WERI-Rb-1 (cell line): Measurements from ENCODE around the gene RNF32.

ENCODE experiments used
- DNase-seq: peaks from one replicate; pipeline ENCODE4 v3.0.0-alpha.2; 2020
- H3K27ac ChIP-seq: fragments of 250-450 bp; sonication (Bioruptor Pico); 2 replicates; pipeline ENCODE4 v1.5.1; 2020; ENCODE audit warnings: mild to moderate bottlenecking, moderate library complexity
- H3K27me3 ChIP-seq: fragments of 250-450 bp; sonication (Bioruptor Pico); 2 replicates; pipeline ENCODE4 v1.5.1; 2021; ENCODE audit warnings: mild to moderate bottlenecking, low read depth, moderate library complexity; ENCODE audit not compliant: insufficient read depth, severe bottlenecking
- H3K36me3 ChIP-seq: fragments of 250-450 bp; sonication (Bioruptor Pico); 2 replicates; pipeline ENCODE4 v1.5.1; 2020; ENCODE audit warnings: mild to moderate bottlenecking, moderate library complexity
- H3K4me3 ChIP-seq: 2 replicates; pipeline ENCODE4 v1.5.1; 2011; ENCODE audit warnings: low read depth, mild to moderate bottlenecking, control low read depth, low read length
- H3K9me3 ChIP-seq: fragments of 250-450 bp; sonication (Bioruptor Pico); 2 replicates; pipeline ENCODE4 v1.5.1; 2021; ENCODE audit warnings: mild to moderate bottlenecking, moderate library complexity; ENCODE audit not compliant: severe bottlenecking
- TF ChIP-seq, protein P1 (sequence below): IDR thresholded peaks from 2 replicates; pipeline ENCODE4 v1.5.1; 2011; ENCODE audit warnings: low read depth, mild to moderate bottlenecking, control low read depth, inconsistent platforms, low read length

The RNF32 gene

GRCh38 chr7:156676263-156676662 lies 35.7 kb downstream of the RNF32 start:
- Histone ChIP-seq H3K27ac (no peak overlapping the region), H3K9me3 (no peaks in the 10 kb centered on the region), H3K4me3 (no peak overlapping the region), H3K27me3 (no peaks in the 10 kb centered on the region), H3K36me3 (peaks cover 3% of the 10 kb centered on the region; the same call in 1 of the 2 replicates)
- DNase-seq, result no peak
- TF ChIP-seq, protein P1, sequence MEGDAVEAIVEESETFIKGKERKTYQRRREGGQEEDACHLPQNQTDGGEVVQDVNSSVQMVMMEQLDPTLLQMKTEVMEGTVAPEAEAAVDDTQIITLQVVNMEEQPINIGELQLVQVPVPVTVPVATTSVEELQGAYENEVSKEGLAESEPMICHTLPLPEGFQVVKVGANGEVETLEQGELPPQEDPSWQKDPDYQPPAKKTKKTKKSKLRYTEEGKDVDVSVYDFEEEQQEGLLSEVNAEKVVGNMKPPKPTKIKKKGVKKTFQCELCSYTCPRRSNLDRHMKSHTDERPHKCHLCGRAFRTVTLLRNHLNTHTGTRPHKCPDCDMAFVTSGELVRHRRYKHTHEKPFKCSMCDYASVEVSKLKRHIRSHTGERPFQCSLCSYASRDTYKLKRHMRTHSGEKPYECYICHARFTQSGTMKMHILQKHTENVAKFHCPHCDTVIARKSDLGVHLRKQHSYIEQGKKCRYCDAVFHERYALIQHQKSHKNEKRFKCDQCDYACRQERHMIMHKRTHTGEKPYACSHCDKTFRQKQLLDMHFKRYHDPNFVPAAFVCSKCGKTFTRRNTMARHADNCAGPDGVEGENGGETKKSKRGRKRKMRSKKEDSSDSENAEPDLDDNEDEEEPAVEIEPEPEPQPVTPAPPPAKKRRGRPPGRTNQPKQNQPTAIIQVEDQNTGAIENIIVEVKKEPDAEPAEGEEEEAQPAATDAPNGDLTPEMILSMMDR, result no peak

GRCh38 chr7:156677374-156678054 lies 36.9 kb downstream of the RNF32 start:
- Histone ChIP-seq H3K4me3 (no peak overlapping the region), H3K27ac (no peak overlapping the region), H3K9me3 (no peaks in the 10 kb centered on the region), H3K36me3 (peaks cover 3% of the 10 kb centered on the region; the same call in 1 of the 2 replicates), H3K27me3 (no peaks in the 10 kb centered on the region)
- TF ChIP-seq, protein P1, result no peak
- no peak for DNase-seq

DNA sequence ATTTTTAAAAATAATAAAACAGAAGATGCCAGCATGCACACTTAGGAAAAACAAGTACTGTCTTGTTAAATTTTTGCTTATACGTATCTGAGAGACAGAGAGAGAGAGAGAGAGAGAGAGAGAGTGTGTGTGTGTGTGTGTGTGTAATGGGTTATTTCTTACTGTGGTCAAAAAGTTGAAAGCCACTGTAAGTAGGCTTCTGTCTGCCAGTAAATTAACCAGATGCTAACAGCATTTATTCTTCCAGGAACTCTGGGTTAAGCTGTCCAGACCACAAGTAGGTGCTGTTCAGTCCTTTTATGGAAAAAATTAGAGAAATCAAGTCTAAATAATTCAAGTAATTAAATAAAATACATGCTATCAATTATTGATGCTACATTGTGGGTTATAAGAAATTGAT lies 39.7 kb downstream of the RNF32 start:
- Histone ChIP-seq H3K9me3 (no peaks in the 10 kb centered on the region), H3K27ac (no peak overlapping the region), H3K36me3 (no peaks in the 10 kb centered on the region; the same call in 1 of the 2 replicates), H3K4me3 (no peak overlapping the region), H3K27me3 (no peaks in the 10 kb centered on the region)
- TF ChIP-seq, protein P1, result no peak
- DNase-seq, result no peak

DNA sequence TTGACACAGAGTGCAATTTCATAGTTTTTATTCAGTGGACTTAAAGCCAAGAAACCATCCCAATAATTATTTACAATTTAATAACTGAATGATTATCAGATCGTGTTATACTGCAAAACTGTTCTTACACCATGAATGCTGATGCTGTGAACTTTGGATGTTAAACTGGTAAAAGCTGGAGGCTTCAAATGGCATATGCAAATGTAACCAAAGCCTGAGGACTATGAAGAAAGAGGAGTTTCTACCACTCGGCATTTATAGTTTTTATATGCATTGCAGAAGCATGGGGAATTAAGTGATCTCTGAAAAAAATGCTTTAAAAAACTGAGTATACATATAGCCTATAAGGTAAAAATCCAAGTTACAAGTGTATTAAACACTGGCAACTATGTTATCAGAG lies 42.4 kb downstream of the RNF32 start:
- TF ChIP-seq, protein P1, result no peak
- Histone ChIP-seq H3K4me3 (no peak overlapping the region), H3K27me3 (no peaks in the 10 kb centered on the region), H3K36me3 (no peaks in the 10 kb centered on the region), H3K9me3 (no peaks in the 10 kb centered on the region), H3K27ac (no peak overlapping the region)
- no peak for DNase-seq

GRCh38 chr7:156684251-156684650 lies 43.7 kb downstream of the RNF32 start:
- Histone ChIP-seq H3K27me3 (no peaks in the 10 kb centered on the region), H3K27ac (no peak overlapping the region)
- TF ChIP-seq, protein P1, result no peak

GRCh38 chr7:156684661-156685060 lies 44.1 kb downstream of the RNF32 start:
- TF ChIP-seq, protein P1, result no peak
- Histone ChIP-seq H3K9me3 (no peaks in the 10 kb centered on the region), H3K36me3 (no peaks in the 10 kb centered on the region), H3K27ac (no peak overlapping the region), H3K4me3 (no peak overlapping the region), H3K27me3 (no peaks in the 10 kb centered on the region)
- no peak for DNase-seq

More at GRCh38 chr7:156684251-156684650, 43.7 kb downstream of the RNF32 start:
- no peaks in the 10 kb centered on the region for H3K9me3 ChIP-seq
- no peak overlapping the region for H3K4me3 ChIP-seq
- no peak for DNase-seq
- no peaks in the 10 kb centered on the region for H3K36me3 ChIP-seq
